OCI-M1 (cell line): ENCODE data around the gene RIT1.
A peak's percentile ranks its signal among the peaks of the same experiment; 100 is the strongest.

Experiments
- DNase-seq: peaks from one replicate; lab custom pipeline; 2025; lab: John Stamatoyannopoulos, UW

The RIT1 gene, protein sequence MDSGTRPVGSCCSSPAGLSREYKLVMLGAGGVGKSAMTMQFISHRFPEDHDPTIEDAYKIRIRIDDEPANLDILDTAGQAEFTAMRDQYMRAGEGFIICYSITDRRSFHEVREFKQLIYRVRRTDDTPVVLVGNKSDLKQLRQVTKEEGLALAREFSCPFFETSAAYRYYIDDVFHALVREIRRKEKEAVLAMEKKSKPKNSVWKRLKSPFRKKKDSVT

DNA sequence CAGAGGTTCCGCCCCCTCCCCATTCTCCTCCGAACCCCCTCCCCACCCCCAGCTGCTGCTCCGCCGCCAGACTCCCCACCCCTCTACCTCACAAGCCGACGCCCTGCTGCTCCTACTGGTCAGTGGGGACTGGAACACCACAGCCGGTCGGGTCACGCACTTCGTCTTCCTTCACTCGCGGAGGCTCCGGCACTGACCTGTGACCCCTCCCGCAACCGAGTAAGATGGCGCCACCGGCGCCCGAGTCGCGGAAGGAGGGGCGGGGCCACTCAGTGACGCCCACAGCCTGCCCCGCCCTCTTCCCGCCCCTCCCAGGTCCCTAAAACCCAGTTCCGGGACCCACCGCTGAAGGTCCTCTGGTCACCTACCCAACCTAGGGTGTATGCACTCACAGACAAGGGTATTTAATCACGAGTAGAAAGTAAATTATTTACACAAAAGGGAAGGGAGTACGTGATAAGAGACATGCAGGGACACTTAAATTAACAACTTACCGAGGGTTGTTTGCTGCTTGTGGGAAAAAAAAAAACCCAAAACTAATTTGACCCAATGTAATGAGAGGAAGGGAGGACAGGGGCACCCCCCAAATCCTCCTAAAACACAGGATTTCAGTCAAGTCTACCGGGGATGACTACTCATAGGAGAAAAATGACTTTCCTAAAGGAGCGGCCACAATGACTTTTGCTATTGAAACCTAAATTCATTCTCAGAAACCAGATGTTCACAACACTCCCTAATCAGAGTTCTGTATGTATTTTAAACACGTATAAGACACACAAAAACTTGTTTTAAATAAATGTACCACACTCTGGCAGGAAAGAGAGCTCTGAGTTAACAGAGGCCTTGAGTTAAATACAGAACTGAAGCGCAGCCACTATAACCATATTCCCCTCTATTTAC lies at the start of gene RIT1:
RIT1 (minus strand) TSS at position 194 of the 900 bp plus-strand sequence. CDS start 588 bp downstream, outside the sequence.
- DNase-seq, result peak; percentile 96

GRCh38 chr1:155960081-155960745 lies 49.1 kb upstream of the RIT1 start:
- no peak for DNase-seq

- DNase-seq, result no peak
Observed at GRCh38 chr1:155957411-155957915, 46.3 kb upstream of the RIT1 start.

DNA sequence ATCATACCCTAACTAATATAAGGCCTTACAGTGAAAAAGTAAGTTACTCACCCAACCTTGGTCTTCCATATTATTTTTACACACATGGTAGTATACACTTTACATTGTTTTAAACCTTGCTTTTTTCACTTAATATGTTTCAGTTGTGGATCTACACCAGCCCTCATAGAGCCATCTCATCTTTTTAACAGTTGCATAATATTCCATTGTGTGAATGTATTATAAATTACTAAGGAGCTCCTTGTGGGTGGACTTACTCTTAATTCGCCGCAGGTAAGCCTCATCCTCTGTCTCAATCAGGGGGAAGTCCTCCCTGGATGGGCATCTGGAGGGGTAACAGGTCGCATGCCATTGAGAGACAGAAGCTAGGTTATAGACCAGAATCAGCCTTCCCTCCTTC lies 43.5 kb upstream of the RIT1 start:
- no peak for DNase-seq

DNA sequence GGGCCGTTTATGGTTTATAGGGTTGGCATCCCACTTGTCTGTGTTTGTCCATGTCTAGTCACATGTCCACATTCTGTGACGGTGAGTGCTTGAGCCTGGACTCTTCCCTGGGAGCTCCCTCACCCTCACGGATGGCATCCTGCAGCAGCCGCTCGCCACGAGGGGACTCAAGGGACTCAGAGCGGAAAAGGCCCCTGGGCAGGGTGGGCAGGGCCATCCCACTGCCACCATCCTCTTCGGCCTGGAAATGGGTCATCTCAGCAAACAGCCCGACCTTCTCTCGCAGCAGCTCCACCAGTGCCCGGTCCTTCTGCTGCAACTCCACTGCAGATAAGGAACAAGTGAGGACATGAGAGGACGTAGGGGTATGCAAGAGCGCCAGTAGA lies 41.3 kb upstream of the RIT1 start:
- no peak for DNase-seq

GRCh38 chr1:155951753-155952504 lies 40.8 kb upstream of the RIT1 start:
- no peak for DNase-seq

DNA sequence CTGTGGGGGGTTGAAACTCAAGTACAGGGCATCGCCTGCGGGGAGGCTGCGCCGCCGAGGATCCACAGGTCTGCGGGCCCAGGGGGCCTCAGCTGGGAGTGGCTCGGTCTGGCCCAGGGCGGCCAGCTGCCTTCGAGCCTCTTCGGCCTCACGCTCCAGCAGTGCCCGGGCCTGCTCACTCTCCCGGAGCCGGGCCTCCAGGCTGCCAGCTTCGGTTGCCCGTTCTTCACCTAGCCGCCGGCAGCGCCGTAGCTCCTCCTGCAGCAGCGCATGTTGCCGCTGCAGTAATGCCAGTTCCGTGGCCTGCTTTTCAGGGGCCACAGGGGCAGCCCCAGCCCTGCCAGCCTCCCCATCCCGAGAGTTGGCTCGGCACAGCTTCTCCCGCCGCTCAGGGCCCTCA lies 39.7 kb upstream of the RIT1 start:
- DNase-seq, result no peak

- DNase-seq, result no peak
Observed at GRCh38 chr1:155947741-155948140, 36.6 kb upstream of the RIT1 start.

- DNase-seq, result no peak
Observed at GRCh38 chr1:155947292-155947691, 36.1 kb upstream of the RIT1 start.

DNA sequence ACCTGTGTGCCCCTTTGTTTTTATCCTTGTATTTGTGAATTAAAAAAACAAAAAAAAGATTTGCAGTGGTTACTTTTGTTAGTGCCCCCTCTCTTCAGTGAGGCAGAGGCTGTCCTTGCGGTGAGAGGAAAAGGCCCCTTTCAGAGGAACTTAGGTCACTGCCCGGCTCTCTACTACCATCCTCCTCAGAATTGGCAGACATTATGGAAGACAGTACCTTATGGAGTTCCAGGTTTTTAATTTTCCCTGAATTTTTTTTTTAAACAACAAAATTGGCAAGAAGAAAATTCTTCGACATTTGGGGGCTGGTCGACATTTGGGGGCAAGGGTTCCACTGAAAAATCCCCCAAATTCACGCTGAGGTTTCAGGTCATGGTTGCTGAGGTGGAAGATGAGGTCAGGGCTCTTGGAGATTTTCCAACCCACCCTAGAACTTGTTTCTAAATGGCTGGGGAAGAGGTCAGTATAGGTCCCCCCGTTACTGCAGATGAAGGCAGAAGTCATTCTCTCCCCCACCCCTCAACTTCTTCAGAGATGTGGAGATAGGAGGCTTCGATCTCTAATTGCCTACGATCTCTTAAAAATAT lies 35.6 kb upstream of the RIT1 start:
- DNase-seq, result no peak

GRCh38 chr1:155944444-155944799 lies 33.3 kb upstream of the RIT1 start:
- no peak for DNase-seq

- DNase-seq, result no peak
Observed at GRCh38 chr1:155942578-155943141, 31.5 kb upstream of the RIT1 start.

DNA sequence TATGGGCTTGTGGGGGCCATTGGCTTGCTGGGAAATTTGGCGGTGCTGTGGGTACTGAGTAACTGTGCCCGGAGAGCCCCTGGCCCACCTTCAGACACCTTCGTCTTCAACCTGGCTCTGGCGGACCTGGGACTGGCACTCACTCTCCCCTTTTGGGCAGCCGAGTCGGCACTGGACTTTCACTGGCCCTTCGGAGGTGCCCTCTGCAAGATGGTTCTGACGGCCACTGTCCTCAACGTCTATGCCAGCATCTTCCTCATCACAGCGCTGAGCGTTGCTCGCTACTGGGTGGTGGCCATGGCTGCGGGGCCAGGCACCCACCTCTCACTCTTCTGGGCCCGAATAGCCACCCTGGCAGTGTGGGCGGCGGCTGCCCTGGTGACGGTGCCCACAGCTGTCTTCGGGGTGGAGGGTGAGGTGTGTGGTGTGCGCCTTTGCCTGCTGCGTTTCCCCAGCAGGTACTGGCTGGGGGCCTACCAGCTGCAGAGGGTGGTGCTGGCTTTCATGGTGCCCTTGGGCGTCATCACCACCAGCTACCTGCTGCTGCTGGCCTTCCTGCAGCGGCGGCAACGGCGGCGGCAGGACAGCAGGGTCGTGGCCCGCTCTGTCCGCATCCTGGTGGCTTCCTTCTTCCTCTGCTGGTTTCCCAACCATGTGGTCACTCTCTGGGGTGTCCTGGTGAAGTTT lies 30.8 kb upstream of the RIT1 start:
- DNase-seq, result no peak

DNA sequence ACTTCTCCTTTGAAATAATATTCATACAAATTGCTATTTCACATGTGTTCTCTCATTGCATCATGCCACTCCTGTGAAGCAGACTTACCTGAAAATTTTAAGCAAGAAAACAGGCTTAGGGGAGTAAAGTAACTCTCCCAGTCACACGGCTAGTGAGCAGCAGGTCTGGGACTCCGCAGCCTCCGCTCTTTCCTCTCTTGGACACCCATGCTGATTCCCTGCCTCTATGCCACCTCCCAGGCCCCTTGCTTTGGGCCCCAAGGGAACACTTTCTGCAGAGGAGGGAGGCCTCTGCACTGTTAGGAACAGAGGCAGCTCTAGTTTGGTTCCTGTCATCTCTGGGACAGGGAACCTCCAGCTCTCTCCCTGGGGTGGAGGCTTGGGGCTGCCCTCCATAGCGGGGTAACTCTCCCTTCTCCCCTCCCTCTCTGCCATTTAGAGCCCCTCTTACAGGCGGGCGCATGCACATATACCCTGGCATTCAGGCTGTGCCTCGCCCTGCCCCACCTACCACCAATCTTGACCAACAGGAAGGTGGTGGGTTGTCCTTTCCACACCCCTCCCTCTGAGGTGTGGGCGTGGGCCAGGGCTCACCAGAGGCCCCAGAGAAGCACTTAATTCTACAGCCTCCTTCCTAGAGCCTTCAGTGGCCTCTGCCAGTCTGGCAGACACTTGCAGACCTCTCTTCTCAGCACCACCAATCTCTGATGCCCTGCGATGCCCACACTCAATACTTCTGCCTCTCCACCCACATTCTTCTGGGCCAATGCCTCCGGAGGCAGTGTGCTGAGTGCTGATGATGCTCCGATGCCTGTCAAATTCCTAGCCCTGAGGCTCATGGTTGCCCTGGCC lies 30.1 kb upstream of the RIT1 start, which contains the start of gene RXFP4:
RXFP4 (plus strand) TSS at position 646 of the 852 bp plus-strand sequence; CDS start at position 718, 72 bp downstream.
- no peak for DNase-seq

GRCh38 chr1:155940482-155940992 lies 29.4 kb upstream of the RIT1 start:
- DNase-seq, result peak; percentile 66

DNA sequence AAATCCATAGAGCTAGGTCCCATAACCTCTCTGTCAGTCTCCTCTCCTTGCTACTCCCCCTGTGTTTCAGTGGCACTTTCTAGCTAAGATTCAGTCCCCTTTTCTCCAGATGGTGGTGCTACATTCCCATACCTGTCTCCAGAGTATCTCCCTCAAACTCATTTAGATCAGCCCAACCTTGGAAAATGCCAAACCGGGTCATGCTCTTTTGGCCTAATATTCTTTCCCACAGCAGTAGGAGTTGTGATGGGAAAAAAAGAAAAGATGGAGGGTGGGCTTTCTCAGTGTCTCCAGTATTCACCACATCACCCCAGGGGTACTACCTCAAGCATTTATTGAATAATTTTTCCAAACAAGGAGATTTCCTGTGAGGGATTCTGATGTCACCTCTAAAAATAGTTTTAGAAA lies 27.1 kb upstream of the RIT1 start:
- peak; percentile 91 for DNase-seq

DNA sequence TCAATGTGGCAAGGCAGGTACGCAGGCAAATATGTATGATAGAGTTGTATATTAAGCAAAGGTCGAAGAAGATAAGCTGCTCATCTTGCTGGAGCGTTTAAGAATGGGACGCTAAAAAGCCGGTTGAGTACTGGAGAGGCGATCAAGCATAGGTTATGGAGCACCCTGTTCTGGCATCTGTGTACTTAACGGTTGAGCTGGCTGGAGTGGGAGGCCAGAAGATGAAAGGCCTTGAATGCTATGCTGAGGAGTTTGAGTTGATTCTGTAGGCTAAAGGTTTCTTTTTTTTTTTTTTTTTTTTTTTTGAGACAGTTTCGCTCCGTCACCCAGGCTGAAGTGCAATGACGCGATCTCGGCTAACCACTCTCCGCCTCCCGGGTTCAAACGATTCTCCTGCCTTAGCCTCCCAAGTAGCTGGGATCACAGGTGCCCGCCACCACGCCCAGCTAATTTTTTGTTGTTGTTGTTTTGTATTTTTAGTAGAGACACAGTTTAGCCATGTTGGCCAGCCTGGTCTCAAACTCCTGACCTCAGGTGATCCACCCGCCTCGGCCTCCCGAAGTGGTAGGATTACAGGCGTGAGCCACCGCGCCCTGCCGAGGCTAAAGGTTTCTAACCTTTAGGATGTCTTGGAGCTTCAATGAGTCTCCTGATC lies 23.9 kb upstream of the RIT1 start:
- DNase-seq, result peak; percentile 66

DNA sequence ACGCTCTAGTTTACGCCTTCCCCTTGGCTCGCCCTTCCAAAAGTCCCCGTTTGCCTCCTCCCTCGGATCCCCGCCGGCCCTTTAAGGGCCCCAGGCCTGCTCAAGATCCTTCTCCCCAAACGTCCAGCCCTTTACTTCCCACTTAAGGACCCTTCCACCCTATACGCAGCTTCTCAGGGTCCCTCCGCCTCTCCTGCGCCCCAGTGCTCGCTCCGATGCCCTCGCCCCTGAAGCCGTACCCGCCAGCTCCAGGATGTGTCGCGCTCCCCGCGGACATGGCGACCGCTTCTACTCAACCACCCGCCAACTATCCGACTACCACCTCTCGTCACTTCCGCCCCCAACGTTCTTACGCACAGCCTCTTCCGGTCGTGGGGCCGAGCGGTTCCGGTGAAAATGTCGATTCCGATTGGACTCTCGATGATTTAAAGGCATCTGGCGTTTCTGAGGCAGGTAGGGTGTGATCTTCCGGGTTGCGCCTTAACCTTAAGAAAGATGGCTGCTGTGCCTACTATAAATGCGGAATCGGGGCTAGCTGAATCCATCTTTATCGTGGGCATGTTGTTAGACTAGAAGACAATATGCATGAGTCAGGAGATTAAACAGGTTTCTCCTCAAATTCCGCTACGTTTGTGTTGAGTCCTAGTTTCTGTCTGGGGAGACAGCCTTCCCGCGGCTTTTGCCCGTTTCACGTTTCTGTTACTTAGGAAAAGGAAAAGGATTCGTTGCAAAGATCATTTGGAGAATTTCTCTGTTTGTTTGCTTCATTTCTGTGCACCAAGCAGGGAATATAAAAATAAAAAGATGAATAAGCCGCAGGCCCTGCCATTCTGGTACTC lies 23.2 kb upstream of the RIT1 start, which contains the start of gene KHDC4:
KHDC4 (minus strand) TSS at position 317 of the 839 bp plus-strand sequence; CDS start at position 277, 40 bp downstream.
- peak; percentile 99 for DNase-seq
